Activated CD8-positive, alpha-beta memory T cell treated with anti-CD3 and anti-CD28 coated beads, Interleukin-2, amount 50 U/mL, for 48 hours (primary cell): ENCODE measurements around the gene PNLIPRP3.

Experiments used
- DNase-seq: peaks from one replicate; pipeline ENCODE4 v3.0.0-alpha.2; 2020

The PNLIPRP3 gene

GRCh38 chr10:116511365-116511764, 83.7 kb downstream of the PNLIPRP3 start:
- no peak for DNase-seq

- no peak for DNase-seq
Measured at GRCh38 chr10:116521424-116522290, 94.0 kb downstream of the PNLIPRP3 start.

- DNase-seq: no peak
Measured at GRCh38 chr10:116522803-116523381, 95.2 kb downstream of the PNLIPRP3 start.

GRCh38 chr10:116524736-116525135, 97.1 kb downstream of the PNLIPRP3 start:
- DNase-seq: no peak

- DNase-seq: no peak
Measured at GRCh38 chr10:116526219-116526618, 98.6 kb downstream of the PNLIPRP3 start.
